ENCODE measurements around the gene PPP1R18.

DNA sequence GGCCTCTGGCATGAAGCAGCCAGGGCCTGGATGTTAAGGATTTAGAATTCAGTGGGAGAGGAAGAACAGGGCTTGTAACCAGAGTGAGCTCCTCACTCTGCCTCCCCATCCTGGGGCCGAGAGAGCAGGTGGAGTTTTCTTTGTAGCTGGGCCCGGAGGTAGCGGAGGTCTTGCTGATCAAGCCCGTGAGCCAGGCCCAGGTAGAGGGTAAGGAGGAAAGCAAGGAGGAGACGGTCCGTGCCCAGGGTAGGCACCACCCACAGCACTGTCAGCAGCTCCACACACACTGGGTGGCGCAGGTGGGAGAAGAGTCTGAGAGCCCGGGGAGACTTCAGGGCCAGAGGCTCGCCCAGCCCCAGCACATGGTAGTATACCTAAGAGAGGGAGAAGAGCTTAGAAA, 2.1 kb upstream of the PPP1R18 start:
- TF ChIP-seq, protein P1, sequence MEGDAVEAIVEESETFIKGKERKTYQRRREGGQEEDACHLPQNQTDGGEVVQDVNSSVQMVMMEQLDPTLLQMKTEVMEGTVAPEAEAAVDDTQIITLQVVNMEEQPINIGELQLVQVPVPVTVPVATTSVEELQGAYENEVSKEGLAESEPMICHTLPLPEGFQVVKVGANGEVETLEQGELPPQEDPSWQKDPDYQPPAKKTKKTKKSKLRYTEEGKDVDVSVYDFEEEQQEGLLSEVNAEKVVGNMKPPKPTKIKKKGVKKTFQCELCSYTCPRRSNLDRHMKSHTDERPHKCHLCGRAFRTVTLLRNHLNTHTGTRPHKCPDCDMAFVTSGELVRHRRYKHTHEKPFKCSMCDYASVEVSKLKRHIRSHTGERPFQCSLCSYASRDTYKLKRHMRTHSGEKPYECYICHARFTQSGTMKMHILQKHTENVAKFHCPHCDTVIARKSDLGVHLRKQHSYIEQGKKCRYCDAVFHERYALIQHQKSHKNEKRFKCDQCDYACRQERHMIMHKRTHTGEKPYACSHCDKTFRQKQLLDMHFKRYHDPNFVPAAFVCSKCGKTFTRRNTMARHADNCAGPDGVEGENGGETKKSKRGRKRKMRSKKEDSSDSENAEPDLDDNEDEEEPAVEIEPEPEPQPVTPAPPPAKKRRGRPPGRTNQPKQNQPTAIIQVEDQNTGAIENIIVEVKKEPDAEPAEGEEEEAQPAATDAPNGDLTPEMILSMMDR (IDR thresholded peaks at IDR 0.05) = no peak
- TF ChIP-seq POLR2A (IDR thresholded peaks at IDR 0.05) = no peak

All from body of pancreas (tissue), 4 donors.